OCI-LY1 (cell line): ENCODE measurements around the gene NAGK.

ENCODE experiments used
- H2AFZ ChIP-seq: fragments of 200-600 bp; sonication (generic), shearing (Covaris generic); 2 replicates; pipeline ENCODE4 v1.6.0; 2014; ENCODE audit warnings: antibody characterized with exemption, mild to moderate bottlenecking, low read length
- H3F3A ChIP-seq: fragments of 200-600 bp; sonication (generic), shearing (Covaris generic); 2 replicates; pipeline ENCODE4 v1.6.0; 2014; ENCODE audit warnings: mild to moderate bottlenecking, antibody characterized with exemption, low read length, moderate library complexity; ENCODE audit not compliant: insufficient read depth
- H3K27ac ChIP-seq: fragments of 200-600 bp; sonication (generic); 2 replicates; pipeline ENCODE4 v1.5.1; 2014; ENCODE audit warnings: low read length, mixed run types, mild to moderate bottlenecking, low read depth; ENCODE audit not compliant: poor library complexity, severe bottlenecking
- H3K27me3 ChIP-seq: fragments of 200-600 bp; sonication (generic); 2 replicates; pipeline ENCODE4 v1.6.0; 2014; ENCODE audit warnings: antibody characterized with exemption, mild to moderate bottlenecking, low read length, moderate library complexity; ENCODE audit not compliant: insufficient read depth
- H3K36me3 ChIP-seq: fragments of 200-600 bp; sonication (generic); 2 replicates; pipeline ENCODE4 v1.6.1; 2014; ENCODE audit warnings: mild to moderate bottlenecking, antibody characterized with exemption, low read length, moderate library complexity, mixed read lengths; ENCODE audit not compliant: insufficient read depth
- H3K4me1 ChIP-seq: fragments of 200-600 bp; sonication (generic); 2 replicates; pipeline ENCODE4 v1.5.1; 2014; ENCODE audit warnings: mild to moderate bottlenecking, low read length, moderate library complexity; ENCODE audit not compliant: insufficient read depth, severe bottlenecking
- H3K4me2 ChIP-seq: fragments of 200-600 bp; sonication (generic), shearing (Covaris generic); 2 replicates; pipeline ENCODE4 v1.6.1; 2014; ENCODE audit warnings: low read length
- H3K4me3 ChIP-seq: fragments of 200-600 bp; sonication (generic); 2 replicates; pipeline ENCODE4 v1.5.1; 2014; ENCODE audit warnings: low read length, low read depth, mild to moderate bottlenecking, mixed read lengths; ENCODE audit not compliant: poor library complexity, severe bottlenecking
- H3K79me2 ChIP-seq: fragments of 200-600 bp; shearing (Covaris generic); 2 replicates; pipeline ENCODE4 v1.6.1; 2016; ENCODE audit warnings: mixed run types, low read length, mixed read lengths; ENCODE audit not compliant: insufficient read depth
- H3K9ac ChIP-seq: fragments of 200-600 bp; sonication (generic), shearing (Covaris generic); 2 replicates; pipeline ENCODE4 v1.6.1; 2014; ENCODE audit warnings: mild to moderate bottlenecking, low read length, mixed read lengths
- H3K9me2 ChIP-seq: fragments of 200-600 bp; sonication (generic), shearing (Covaris generic); 2 replicates; pipeline ENCODE4 v1.6.1; 2014; ENCODE audit warnings: low read depth, mild to moderate bottlenecking, low read length, mixed read lengths
- H3K9me3 ChIP-seq: fragments of 200-600 bp; shearing (Covaris generic); 2 replicates; pipeline ENCODE4 v1.6.1; 2014; ENCODE audit warnings: low read length, mixed read lengths
- H4K20me1 ChIP-seq: fragments of 200-600 bp; sonication (generic), shearing (Covaris generic); 2 replicates; pipeline ENCODE4 v1.6.0; 2016; ENCODE audit warnings: mild to moderate bottlenecking, low read length; ENCODE audit not compliant: insufficient read depth
- CTCF ChIP-seq: fragments of 200-600 bp; sonication (generic), shearing (Covaris generic); IDR thresholded peaks from 2 replicates; pipeline ENCODE4 v1.5.1; 2017; ENCODE audit warnings: mild to moderate bottlenecking, antibody characterized with exemption, low read length, moderate library complexity, mixed read lengths
- EZH2 ChIP-seq: fragments of 200-600 bp; sonication (generic), shearing (Covaris generic); IDR thresholded peaks from 2 replicates; pipeline ENCODE4 v1.8.0; 2017; ENCODE audit warnings: borderline replicate concordance, mixed run types, mild to moderate bottlenecking, antibody characterized with exemption, low read length, moderate library complexity, mixed read lengths

The NAGK gene

DNA sequence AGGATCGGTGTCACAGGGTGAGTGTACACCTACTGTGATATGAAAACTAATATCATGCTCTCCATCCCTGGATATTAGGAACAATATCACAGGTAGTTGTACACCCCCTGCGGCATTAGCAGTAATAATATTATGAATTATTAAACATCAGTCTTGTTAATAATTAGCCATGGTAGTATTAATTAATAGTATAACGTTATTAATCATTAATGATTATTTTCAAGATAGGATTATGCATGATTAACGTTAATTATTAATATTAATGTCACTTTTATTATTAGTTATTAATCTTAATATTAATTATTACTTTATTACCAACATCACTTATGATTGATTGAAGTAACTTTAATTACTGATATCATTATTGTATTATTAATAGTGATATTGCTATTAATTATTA is 26.2 kb upstream of the NAGK start:
- no peak overlapping the region for H3K9ac ChIP-seq
- no peaks in the 10 kb centered on the region for H3K9me3 ChIP-seq
- H3K27me3 ChIP-seq: no peaks in the 10 kb centered on the region
- H3K27ac ChIP-seq: no peak overlapping the region
- no peaks in the 10 kb centered on the region for H3K36me3 ChIP-seq
- no peak overlapping the region for H3K4me2 ChIP-seq
- H2AFZ ChIP-seq: no peak overlapping the region
- no peaks in the 10 kb centered on the region for H3K9me2 ChIP-seq
- no peaks in the 10 kb centered on the region for H3F3A ChIP-seq
- no peaks in the 10 kb centered on the region for H4K20me1 ChIP-seq
- no peak for TF ChIP-seq CTCF
- no peak for TF ChIP-seq EZH2
- H3K79me2 ChIP-seq: no peaks in the 10 kb centered on the region
- H3K4me3 ChIP-seq: no peak overlapping the region
- no peaks in the 10 kb centered on the region for H3K4me1 ChIP-seq

- Histone ChIP-seq H2AFZ (no peak overlapping the region), H3K9me3 (no peaks in the 10 kb centered on the region), H3F3A (no peaks in the 10 kb centered on the region), H3K9me2 (no peaks in the 10 kb centered on the region), H3K36me3 (no peaks in the 10 kb centered on the region), H3K4me3 (no peak overlapping the region), H3K9ac (no peak overlapping the region), H3K4me1 (no peaks in the 10 kb centered on the region), H3K27me3 (no peaks in the 10 kb centered on the region), H4K20me1 (no peaks in the 10 kb centered on the region), H3K27ac (no peak overlapping the region), H3K4me2 (no peak overlapping the region), H3K79me2 (no peaks in the 10 kb centered on the region)
- TF ChIP-seq EZH2: no peak
These were observed 24.7 kb upstream of the NAGK start for GRCh38 chr2:71043531-71044407.

DNA sequence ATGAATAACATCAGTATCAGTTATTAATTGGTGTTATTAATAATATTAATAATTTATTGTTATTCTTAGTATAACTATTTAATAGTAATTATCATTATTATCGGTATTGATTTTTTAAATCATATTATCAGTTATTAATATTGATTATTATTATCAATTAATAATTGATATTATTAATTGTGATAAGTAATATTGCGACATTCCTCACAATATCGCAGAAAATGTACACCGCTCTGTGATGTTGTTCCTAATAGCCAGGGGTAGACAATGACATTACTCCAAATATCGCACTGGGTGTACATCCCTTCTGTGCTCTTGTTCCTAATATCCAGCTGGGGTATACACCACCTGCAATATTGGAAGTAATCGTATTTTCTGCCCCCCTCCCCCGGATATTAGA is 23.3 kb upstream of the NAGK start:
- Histone ChIP-seq H3K9me2 (no peaks in the 10 kb centered on the region), H3K27me3 (no peaks in the 10 kb centered on the region), H3K9ac (no peak overlapping the region), H3K4me1 (no peaks in the 10 kb centered on the region), H2AFZ (no peak overlapping the region), H3K27ac (no peak overlapping the region), H3K9me3 (no peaks in the 10 kb centered on the region), H3K79me2 (no peaks in the 10 kb centered on the region), H4K20me1 (no peaks in the 10 kb centered on the region), H3K36me3 (no peaks in the 10 kb centered on the region), H3K4me2 (no peak overlapping the region), H3F3A (no peaks in the 10 kb centered on the region), H3K4me3 (no peak overlapping the region)
- no peak for TF ChIP-seq EZH2
- no peak for TF ChIP-seq CTCF
